ENCODE data around the gene PDE4D.

DNA sequence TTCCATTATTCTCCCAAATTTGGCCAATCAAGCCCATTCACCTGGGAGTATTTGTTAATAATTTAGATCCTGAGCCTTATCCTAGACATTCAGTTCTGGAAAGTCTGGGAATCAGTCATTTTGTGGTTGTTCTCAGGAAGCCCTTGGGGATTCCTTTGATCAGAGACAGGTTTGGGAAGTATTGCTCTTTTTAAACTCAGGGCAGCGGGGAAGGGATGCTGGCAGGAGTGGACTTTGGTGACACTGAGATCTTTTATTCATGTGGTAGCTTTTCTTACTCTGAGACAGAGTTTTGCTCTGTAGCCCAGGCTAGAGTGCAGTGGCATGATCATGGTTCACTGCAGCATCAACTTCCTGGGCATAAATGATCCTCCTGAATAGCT lies 723.8 kb downstream of the PDE4D start:
- TF ChIP-seq EZH2 (IDR thresholded peaks at IDR 0.05; ENCODE audit: insufficient read depth, low read length) = no peak
- TF ChIP-seq, protein P1, sequence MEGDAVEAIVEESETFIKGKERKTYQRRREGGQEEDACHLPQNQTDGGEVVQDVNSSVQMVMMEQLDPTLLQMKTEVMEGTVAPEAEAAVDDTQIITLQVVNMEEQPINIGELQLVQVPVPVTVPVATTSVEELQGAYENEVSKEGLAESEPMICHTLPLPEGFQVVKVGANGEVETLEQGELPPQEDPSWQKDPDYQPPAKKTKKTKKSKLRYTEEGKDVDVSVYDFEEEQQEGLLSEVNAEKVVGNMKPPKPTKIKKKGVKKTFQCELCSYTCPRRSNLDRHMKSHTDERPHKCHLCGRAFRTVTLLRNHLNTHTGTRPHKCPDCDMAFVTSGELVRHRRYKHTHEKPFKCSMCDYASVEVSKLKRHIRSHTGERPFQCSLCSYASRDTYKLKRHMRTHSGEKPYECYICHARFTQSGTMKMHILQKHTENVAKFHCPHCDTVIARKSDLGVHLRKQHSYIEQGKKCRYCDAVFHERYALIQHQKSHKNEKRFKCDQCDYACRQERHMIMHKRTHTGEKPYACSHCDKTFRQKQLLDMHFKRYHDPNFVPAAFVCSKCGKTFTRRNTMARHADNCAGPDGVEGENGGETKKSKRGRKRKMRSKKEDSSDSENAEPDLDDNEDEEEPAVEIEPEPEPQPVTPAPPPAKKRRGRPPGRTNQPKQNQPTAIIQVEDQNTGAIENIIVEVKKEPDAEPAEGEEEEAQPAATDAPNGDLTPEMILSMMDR (IDR thresholded peaks at IDR 0.05; ENCODE audit: insufficient read depth, low read depth, low read length) = no peak

Data from astrocyte (in vitro differentiated cells and primary cell).